Osteocyte (in vitro differentiated cells): Measurements from ENCODE around the gene PHRF1. TPM values are rescaled to one million over a fixed set of nuclear protein-coding genes. Genes with fewer than 3 reads are reported as not detected.
A peak's percentile ranks its signal among the peaks of the same experiment; 100 is the strongest.

ENCODE experiments used
- DNase-seq: peaks from one replicate; pipeline ENCODE4 v3.0.0; 2021; ENCODE audit warnings: mixed read lengths; ENCODE audit not compliant: unreplicated experiment; ENCODE audit errors: extremely low spot score
- H3K27ac Mint-ChIP-seq: one replicate; pipeline ENCODE4 v1.8.0; 2021; ENCODE audit warnings: mild to moderate bottlenecking, mixed read lengths; ENCODE audit not compliant: unreplicated experiment
- H3K27me3 Mint-ChIP-seq: one replicate; pipeline ENCODE4 v1.8.0; 2021; ENCODE audit warnings: mixed read lengths; ENCODE audit not compliant: unreplicated experiment
- H3K36me3 Mint-ChIP-seq: one replicate; pipeline ENCODE4 v1.8.0; 2021; ENCODE audit warnings: mixed read lengths; ENCODE audit not compliant: unreplicated experiment
- H3K4me1 Mint-ChIP-seq: one replicate; pipeline ENCODE4 v1.8.0; 2021; ENCODE audit warnings: mixed read lengths; ENCODE audit not compliant: unreplicated experiment
- H3K4me3 Mint-ChIP-seq: one replicate; pipeline ENCODE4 v1.8.0; 2021; ENCODE audit warnings: mild to moderate bottlenecking, moderate library complexity, mixed read lengths; ENCODE audit not compliant: unreplicated experiment
- H3K9me3 Mint-ChIP-seq: one replicate; pipeline ENCODE4 v1.8.0; 2021; ENCODE audit warnings: mixed read lengths; ENCODE audit not compliant: unreplicated experiment
- CTCF ChIP-seq: fragments of 200-600 bp; sonication (generic); IDR thresholded peaks from 2 replicates; pipeline ENCODE4 v1.5.0; 2021; ENCODE audit warnings: antibody characterized with exemption, mild to moderate bottlenecking, moderate library complexity
- microRNA-seq: library from miRNA; unstranded; fragments of <30 nt; microRNA quantifications from one replicate; pipeline ENCODE4 v1.1.0, GENCODE V29; 2020; ENCODE audit not compliant: unreplicated experiment
- total RNA-seq: library from RNA; stranded (reverse); gene quantifications from 2 replicates; pipeline ENCODE4 v1.2.1, GENCODE V29; 2021

Gene PHRF1
- total RNA-seq, 1 donor from 2014 or later, result 31.5 TPM

- peaks cover 1% of the 10 kb centered on the region for H3K4me1 Mint-ChIP-seq
- H3K36me3 Mint-ChIP-seq, result peaks cover 20% of the 10 kb centered on the region
- DNase-seq, result no peak
- peak overlapping the region; percentile 18 for H3K27ac Mint-ChIP-seq
- H3K27me3 Mint-ChIP-seq, result no peaks in the 10 kb centered on the region
- no peak for TF ChIP-seq CTCF
- H3K9me3 Mint-ChIP-seq, result no peaks in the 10 kb centered on the region
- no peak overlapping the region for H3K4me3 Mint-ChIP-seq
Observed at GRCh38 chr11:660281-660680, 84.0 kb downstream of the PHRF1 start.

- H3K27ac Mint-ChIP-seq, result no peak overlapping the region
- TF ChIP-seq CTCF, result no peak
- H3K36me3 Mint-ChIP-seq, result peaks cover 24% of the 10 kb centered on the region
- H3K4me1 Mint-ChIP-seq, result peaks cover 7% of the 10 kb centered on the region
- H3K9me3 Mint-ChIP-seq, result no peaks in the 10 kb centered on the region
- no peak for DNase-seq
- H3K27me3 Mint-ChIP-seq, result no peaks in the 10 kb centered on the region
- no peak overlapping the region for H3K4me3 Mint-ChIP-seq
Observed at GRCh38 chr11:660681-661444, 84.6 kb downstream of the PHRF1 start.

Small RNA genes lying within 50 kb of the gene (microRNA-seq; reads per million reads assigned to microRNA genes)
- gene MIR210, result 246 reads per million, percentile 63 among the genes with 10 or more reads in this experiment

Other genes starting within 250 kb of the PHRF1 start
- gene B4GALNT4, start 207.0 kb upstream of the PHRF1 start, total RNA-seq, result 61.0 and 63.3 TPM in 2 replicates
- 0.40 and 0.50 TPM in 2 replicates for gene PKP3, start 182.3 kb upstream of the PHRF1 start, total RNA-seq
- 27.0 and 28.0 TPM in 2 replicates for gene SIGIRR, start 161.5 kb upstream of the PHRF1 start, total RNA-seq
- gene ANO9, start 134.5 kb upstream of the PHRF1 start, total RNA-seq, result not detected in 2 replicates
- 55.3 and 56.1 TPM in 2 replicates for gene PTDSS2, start 126.2 kb upstream of the PHRF1 start, total RNA-seq
- gene RNH1, start 69.2 kb upstream of the PHRF1 start, total RNA-seq, result 151 and 160 TPM in 2 replicates
- 68.3 and 69.4 TPM in 2 replicates for gene HRAS, start 40.9 kb upstream of the PHRF1 start, total RNA-seq
- 3.2 and 3.7 TPM in 2 replicates for gene LRRC56, start 38.9 kb upstream of the PHRF1 start, total RNA-seq
- gene LMNTD2, start 15.7 kb upstream of the PHRF1 start, total RNA-seq, result 6.0 and 6.4 TPM in 2 replicates
- gene RASSF7, start 15.5 kb upstream of the PHRF1 start, total RNA-seq, result 8.0 and 9.3 TPM in 2 replicates
- 14.4 and 15.4 TPM in 2 replicates for gene IRF7, start 39.5 kb downstream of the PHRF1 start, total RNA-seq
- gene CDHR5, start 48.5 kb downstream of the PHRF1 start, total RNA-seq, result not detected in 2 replicates
- not detected in 2 replicates for gene SCT, start 50.7 kb downstream of the PHRF1 start, total RNA-seq
- 1.7 and 1.8 TPM in 2 replicates for gene DRD4, start 60.8 kb downstream of the PHRF1 start, total RNA-seq
- gene DEAF1, start 118.8 kb downstream of the PHRF1 start, total RNA-seq, result 113 and 121 TPM in 2 replicates
- 43.9 and 45.2 TPM in 2 replicates for gene TMEM80, start 119.3 kb downstream of the PHRF1 start, total RNA-seq
- gene EPS8L2, start 129.8 kb downstream of the PHRF1 start, total RNA-seq, result 32.4 and 39.3 TPM in 2 replicates
- gene TALDO1, start 171.0 kb downstream of the PHRF1 start, total RNA-seq, result 156 and 171 TPM in 2 replicates
- 79.1 and 84.4 TPM in 2 replicates for gene GATD1, start 201.0 kb downstream of the PHRF1 start, total RNA-seq
- gene CEND1, start 213.6 kb downstream of the PHRF1 start, total RNA-seq, result 0.21 and 0.27 TPM in 2 replicates
- gene SLC25A22, start 221.8 kb downstream of the PHRF1 start, total RNA-seq, result 18.7 and 19.7 TPM in 2 replicates
- gene PIDD1, start 228.8 kb downstream of the PHRF1 start, total RNA-seq, result 13.4 and 15.6 TPM in 2 replicates
- 1,500 and 1,514 TPM in 2 replicates for gene RPLP2, start 233.5 kb downstream of the PHRF1 start, total RNA-seq
- gene PNPLA2, start 242.4 kb downstream of the PHRF1 start, total RNA-seq, result 83.8 and 96.4 TPM in 2 replicates